ENCODE data around the gene ZNF205. TPM values are rescaled to one million over a fixed set of nuclear protein-coding genes. Genes with fewer than 3 reads are reported as not detected.

ZNF205 gene
- total and polyA plus RNA-seq, 9 of the 15 experiments (the other 6 are each of a cell fraction or from before 2014, with no cell fraction given): 2.4 to 11.8 (median 5.1) TPM; not detected in 2

- TF ChIP-seq RERE (CRISPR knock-in tag; IDR thresholded peaks at IDR 0.05; ENCODE audit: borderline replicate concordance) (no peak), CHD7 (IDR thresholded peaks at IDR 0.05; ENCODE audit: low read depth, low read length) (no peak), HDAC3 (IDR thresholded peaks at IDR 0.05; ENCODE audit: borderline replicate concordance, partially characterized antibody) (no peak), NBN (IDR thresholded peaks at IDR 0.05; ENCODE audit: low read depth) (no peak), PCBP1 (IDR thresholded peaks at IDR 0.05; ENCODE audit: low read depth, low read length, poor library complexity, severe bottlenecking) (no peak), ZBTB43 (CRISPR knock-in tag; IDR thresholded peaks at IDR 0.05) (no peak), PRPF4 (IDR thresholded peaks at IDR 0.05; ENCODE audit: insufficient read depth, low read depth, low read length, poor library complexity, severe bottlenecking) (no peak), FUS (optimal IDR thresholded peaks at IDR 0.05; ENCODE audit: low read depth, low read length) (no peak)
Measured at GRCh38 chr16:3106205-3106928, 6.0 kb upstream of the ZNF205 start (continued).
